HG02642 (cell line): ENCODE results near the gene AGO3.

Experiments used
- ATAC-seq: cut with Tn5 transposase; IDR thresholded peaks from one replicate; pipeline ENCODE4 v1.9.1; 2021; ENCODE audit warnings: mild to moderate bottlenecking; ENCODE audit not compliant: unreplicated experiment, poor library complexity

AGO3 gene

GRCh38 chr1:36115931-36116330 lies 185.0 kb downstream of the AGO3 start:
- no peak for ATAC-seq

GRCh38 chr1:36116901-36117300 lies 186.0 kb downstream of the AGO3 start:
- ATAC-seq = no peak

- no peak for ATAC-seq
Measured at GRCh38 chr1:36118447-36119204, 187.7 kb downstream of the AGO3 start.

- ATAC-seq = no peak
Measured at GRCh38 chr1:36119456-36119855, 188.6 kb downstream of the AGO3 start.
